Vagina (tissue), 2 donors: ENCODE measurements around the gene FAM185A. TPM values are rescaled to one million over a fixed set of nuclear protein-coding genes. Genes with fewer than 3 reads are reported as not detected.
"Not testable (repeated sequence)": the region's sequence is repeated elsewhere in the genome, so short reads cannot be mapped to it uniquely, and the experiment has no call there.

Experiments used
- DNase-seq, 2 donors: peaks; one replicate each; pipeline ENCODE4 v3.0.0-alpha.2; 2017; ENCODE audit errors: extremely low spot score in 2 of 2
- H3K27ac ChIP-seq: fragments of 200-600 bp; sonication (generic); one replicate; pipeline ENCODE4 v1.5.1; 2019
- H3K27me3 ChIP-seq: fragments of 200-600 bp; sonication (generic); one replicate; pipeline ENCODE4 v1.5.1; 2019
- H3K36me3 ChIP-seq, 2 donors: fragments of 200-600 bp; sonication (generic); one replicate each; pipeline ENCODE4 v1.5.1; 2017 to 2019
- H3K4me1 ChIP-seq: fragments of 200-600 bp; sonication (generic); one replicate; pipeline ENCODE4 v1.5.1; 2019
- H3K4me3 ChIP-seq, 2 donors: fragments of 200-600 bp; sonication (generic); 1 replicate in 1 of 2; 2 replicates in 1 of 2; pipeline ENCODE4 v1.5.1; 2016 to 2019
- H3K9me3 ChIP-seq: fragments of 200-600 bp; sonication (generic); one replicate; pipeline ENCODE4 v1.5.1; 2019
- POLR2A ChIP-seq, 2 donors: fragments of 450-650 bp; IDR thresholded peaks; one replicate each; pipeline ENCODE4 v1.6.1; 2017; ENCODE audit warnings: antibody characterized with exemption in 2 of 2, mild to moderate bottlenecking in 2 of 2, moderate library complexity in 2 of 2
- POLR2AphosphoS5 ChIP-seq, 2 donors: sonication (generic); formaldehyde crosslinking; IDR thresholded peaks; one replicate each; pipeline ENCODE4 v1.9.0; 2017; ENCODE audit warnings: antibody characterized with exemption in 2 of 2, mild to moderate bottlenecking in 2 of 2, low read depth in 1 of 2; ENCODE audit not compliant: insufficient read depth in 1 of 2
- intact Hi-C: fragments of 100-400 bp; cut with DNase I; formaldehyde crosslinking; loops from one replicate; pipeline ENCODE4 v1.15.1; 2023
- total RNA-seq: library from RNA; depleted of rRNA; stranded (reverse); fragments of >200 nt; gene quantifications from one replicate; pipeline ENCODE4 v1.2.3, GENCODE V29; 2016
- TF ChIP-seq, protein P1 (sequence below), 3 experiments: fragments of 450-650 bp in 2 of 3; fragments of 200-600 bp in 1 of 3; sonication (generic) in 1 of 3; IDR thresholded peaks; one replicate each; pipeline ENCODE4 v1.5.1; 2017 to 2019; ENCODE audit warnings: antibody characterized with exemption in 3 of 3, mild to moderate bottlenecking in 2 of 3, moderate library complexity in 2 of 3

FAM185A gene
- total RNA-seq, 1 donor from 2014 or later = 15.5 TPM

DNA sequence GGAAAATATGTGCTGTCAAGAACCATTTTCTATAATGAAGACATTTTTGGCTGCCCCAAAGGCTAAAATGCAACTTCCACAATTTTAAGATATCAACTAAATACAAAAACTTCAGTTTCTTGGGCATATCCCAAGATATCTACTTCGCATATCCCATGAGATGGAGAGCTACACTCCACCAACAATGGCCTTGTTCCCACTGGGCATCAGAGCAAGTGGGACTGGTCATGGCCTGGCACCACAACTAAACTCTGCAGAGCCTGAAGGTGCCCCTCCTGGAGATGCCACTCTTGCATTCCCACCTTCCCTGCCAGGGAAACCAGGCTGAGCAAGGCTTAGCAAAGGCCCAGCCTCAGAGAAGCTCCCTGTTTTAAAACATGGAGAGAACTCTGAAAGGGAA is 88.2 kb downstream of the FAM185A start:
- TF ChIP-seq POLR2AphosphoS5 (IDR thresholded peaks at IDR 0.05; ENCODE audit: insufficient read depth in 1 of 2, low read depth in 1 of 2) (no peak), POLR2A (IDR thresholded peaks at IDR 0.05) (no peak)
- TF ChIP-seq, protein P1, sequence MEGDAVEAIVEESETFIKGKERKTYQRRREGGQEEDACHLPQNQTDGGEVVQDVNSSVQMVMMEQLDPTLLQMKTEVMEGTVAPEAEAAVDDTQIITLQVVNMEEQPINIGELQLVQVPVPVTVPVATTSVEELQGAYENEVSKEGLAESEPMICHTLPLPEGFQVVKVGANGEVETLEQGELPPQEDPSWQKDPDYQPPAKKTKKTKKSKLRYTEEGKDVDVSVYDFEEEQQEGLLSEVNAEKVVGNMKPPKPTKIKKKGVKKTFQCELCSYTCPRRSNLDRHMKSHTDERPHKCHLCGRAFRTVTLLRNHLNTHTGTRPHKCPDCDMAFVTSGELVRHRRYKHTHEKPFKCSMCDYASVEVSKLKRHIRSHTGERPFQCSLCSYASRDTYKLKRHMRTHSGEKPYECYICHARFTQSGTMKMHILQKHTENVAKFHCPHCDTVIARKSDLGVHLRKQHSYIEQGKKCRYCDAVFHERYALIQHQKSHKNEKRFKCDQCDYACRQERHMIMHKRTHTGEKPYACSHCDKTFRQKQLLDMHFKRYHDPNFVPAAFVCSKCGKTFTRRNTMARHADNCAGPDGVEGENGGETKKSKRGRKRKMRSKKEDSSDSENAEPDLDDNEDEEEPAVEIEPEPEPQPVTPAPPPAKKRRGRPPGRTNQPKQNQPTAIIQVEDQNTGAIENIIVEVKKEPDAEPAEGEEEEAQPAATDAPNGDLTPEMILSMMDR (IDR thresholded peaks at IDR 0.05) = no peak
- Histone ChIP-seq H3K4me1 (peaks cover 19% of the 10 kb centered on the region), H3K27me3 (no peaks in the 10 kb centered on the region), H3K9me3 (no peaks in the 10 kb centered on the region), H3K27ac (no peak overlapping the region), H3K4me3 (no peak overlapping the region), H3K36me3 (no peaks in the 10 kb centered on the region)
- DNase-seq = no peak
- intact Hi-C loops = no loop called here

DNA sequence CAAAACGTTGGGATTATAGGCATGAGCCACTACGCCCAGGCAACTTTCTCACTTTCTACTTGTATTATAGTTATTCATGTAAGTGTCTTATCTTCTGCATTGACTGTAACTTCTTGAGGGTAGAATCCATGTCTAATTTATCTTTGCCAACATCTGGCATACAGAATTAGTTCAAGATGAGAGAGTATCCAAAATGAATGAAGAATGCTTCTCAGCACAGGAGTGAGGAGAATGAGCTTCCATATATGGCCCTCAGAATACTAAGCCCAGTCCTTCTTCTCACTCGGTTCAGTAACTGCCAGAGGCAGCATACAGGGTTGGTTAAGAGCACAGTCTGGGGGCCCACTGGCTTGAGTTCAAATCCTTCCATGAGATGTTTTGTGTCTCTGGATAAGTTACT is 89.0 kb downstream of the FAM185A start:
- H3K4me3 ChIP-seq = no peak overlapping the region
- H3K4me1 ChIP-seq = peaks cover 21% of the 10 kb centered on the region
- DNase-seq = no peak
- no peaks in the 10 kb centered on the region for H3K9me3 ChIP-seq
- no peak overlapping the region for H3K27ac ChIP-seq
- H3K27me3 ChIP-seq = no peaks in the 10 kb centered on the region
- intact Hi-C loops = no loop called here
- TF ChIP-seq POLR2AphosphoS5 (IDR thresholded peaks at IDR 0.05; ENCODE audit: insufficient read depth in 1 of 2, low read depth in 1 of 2) (no peak), POLR2A (IDR thresholded peaks at IDR 0.05) (no peak)
- TF ChIP-seq, protein P1 (IDR thresholded peaks at IDR 0.05) = no peak
- no peaks in the 10 kb centered on the region for H3K36me3 ChIP-seq

DNA sequence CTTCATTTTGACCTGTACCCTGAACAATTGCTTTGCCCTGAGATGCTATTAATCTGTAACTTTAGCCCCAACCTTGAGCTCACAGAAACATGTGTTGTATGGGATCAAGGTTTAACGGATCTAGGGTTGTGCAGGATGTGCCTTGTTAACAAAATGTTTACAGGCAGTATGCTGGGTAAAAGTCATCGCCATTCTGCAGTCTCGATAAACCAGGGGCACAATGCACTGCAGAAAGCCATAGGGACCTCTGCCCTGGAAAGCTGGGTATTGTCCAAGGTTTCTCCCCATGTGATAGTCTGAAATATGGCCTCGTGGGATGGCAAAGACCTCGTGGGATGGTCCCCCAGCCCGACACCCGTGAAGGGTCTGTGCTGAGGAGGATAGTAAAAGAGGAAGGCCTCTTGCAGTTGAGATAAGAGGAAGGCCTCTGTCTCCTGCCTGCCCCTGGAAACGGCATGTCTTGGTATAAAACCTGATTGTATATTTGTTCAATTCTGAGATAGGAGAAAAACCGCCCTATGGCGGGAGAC is 89.8 kb downstream of the FAM185A start:
- H3K27me3 ChIP-seq, DNase-seq, H3K36me3 ChIP-seq, intact Hi-C loops, H3K4me3 ChIP-seq, H3K27ac ChIP-seq, H3K9me3 ChIP-seq: not testable (repeated sequence)
- H3K4me1 ChIP-seq = peaks cover 12% of the 10 kb centered on the region

DNA sequence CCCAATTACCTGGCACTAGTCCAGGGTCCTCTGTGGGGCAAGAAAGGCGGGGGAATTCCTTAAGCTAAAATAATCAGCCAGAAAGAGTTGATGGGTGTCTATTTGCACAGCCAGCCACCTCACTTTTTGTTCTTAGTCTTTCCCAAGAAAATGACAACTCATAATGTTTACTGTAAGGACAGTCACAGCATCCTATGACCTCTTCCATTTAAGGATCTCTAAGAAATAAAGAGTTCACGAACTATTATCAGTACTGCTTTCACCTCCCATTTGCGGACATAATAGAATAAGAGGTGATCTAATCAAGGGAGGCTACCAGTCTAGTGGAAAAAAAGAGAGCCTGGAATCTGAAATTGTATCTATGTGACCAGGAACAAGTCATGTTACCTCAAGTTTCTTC is 91.6 kb downstream of the FAM185A start:
- H3K9me3 ChIP-seq = no peaks in the 10 kb centered on the region
- peaks cover 12% of the 10 kb centered on the region for H3K4me1 ChIP-seq
- TF ChIP-seq POLR2AphosphoS5 (IDR thresholded peaks at IDR 0.05; ENCODE audit: insufficient read depth in 1 of 2, low read depth in 1 of 2) (no peak), POLR2A (IDR thresholded peaks at IDR 0.05) (no peak)
- TF ChIP-seq, protein P1 (IDR thresholded peaks at IDR 0.05) = no peak
- H3K27ac ChIP-seq = no peak overlapping the region
- no peaks in the 10 kb centered on the region for H3K36me3 ChIP-seq
- intact Hi-C loops = no loop called here
- H3K4me3 ChIP-seq = no peak overlapping the region
- no peak for DNase-seq
- no peaks in the 10 kb centered on the region for H3K27me3 ChIP-seq

DNA sequence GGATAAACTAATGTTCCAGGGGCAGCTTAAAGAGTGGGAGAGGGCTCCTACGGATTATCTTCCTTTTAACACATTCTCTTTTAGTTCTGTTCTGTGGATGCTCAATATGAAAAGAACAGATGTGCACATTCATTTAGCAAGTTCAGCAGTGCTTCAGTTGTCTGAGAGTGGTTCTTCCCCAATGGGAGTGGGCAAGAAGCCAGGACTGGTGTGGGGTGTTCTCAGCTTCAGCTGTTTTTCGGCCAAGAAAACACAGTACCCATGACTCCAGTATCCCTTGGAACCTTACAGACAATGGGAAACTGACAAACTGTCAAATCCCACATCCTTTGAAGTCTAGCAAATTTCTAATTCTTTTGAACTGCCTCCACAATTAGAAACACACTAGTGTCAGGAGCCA is 92.5 kb downstream of the FAM185A start:
- H3K36me3 ChIP-seq = no peaks in the 10 kb centered on the region
- TF ChIP-seq, protein P1 (IDR thresholded peaks at IDR 0.05) = no peak
- TF ChIP-seq POLR2AphosphoS5 (IDR thresholded peaks at IDR 0.05; ENCODE audit: insufficient read depth in 1 of 2, low read depth in 1 of 2) (no peak), POLR2A (IDR thresholded peaks at IDR 0.05) (no peak)
- no peaks in the 10 kb centered on the region for H3K9me3 ChIP-seq
- peaks cover 12% of the 10 kb centered on the region for H3K4me1 ChIP-seq
- no peak overlapping the region for H3K4me3 ChIP-seq
- intact Hi-C loops = no loop called here
- H3K27me3 ChIP-seq = no peaks in the 10 kb centered on the region
- no peak for DNase-seq
- H3K27ac ChIP-seq = no peak overlapping the region
